ENCODE measurements around the gene CCNE1. TPM values are rescaled to one million over a fixed set of nuclear protein-coding genes. Genes with fewer than 3 reads are reported as not detected.

Gene CCNE1
- total RNA-seq, 1 donor from 2014 or later, result 2.5 TPM

DNA sequence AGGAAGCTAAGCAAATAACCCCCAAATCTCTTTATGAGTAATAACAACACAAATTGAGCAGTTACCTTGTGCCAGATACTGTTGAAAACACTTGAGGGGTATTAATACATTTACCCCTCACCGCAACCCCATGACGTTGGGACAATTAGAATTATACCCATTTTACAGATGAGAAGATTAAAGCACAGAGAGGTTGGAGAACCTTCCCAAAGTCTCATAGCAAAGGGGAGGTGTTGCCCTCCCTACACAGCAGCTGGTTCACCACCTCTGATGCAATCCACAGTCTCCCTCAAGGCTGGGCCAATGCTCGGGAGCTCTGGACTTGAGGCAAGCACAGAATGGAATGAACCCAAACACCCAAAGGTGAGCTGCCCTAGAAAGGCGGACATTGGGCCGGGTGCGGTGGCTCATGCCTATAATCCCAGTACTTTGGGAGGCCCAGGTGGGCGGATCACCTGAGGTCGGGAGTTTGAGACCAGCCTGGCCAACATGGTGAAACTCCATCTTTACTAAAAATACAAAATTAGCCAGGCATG, 3.9 kb upstream of the CCNE1 start:
- TF ChIP-seq, protein P1, sequence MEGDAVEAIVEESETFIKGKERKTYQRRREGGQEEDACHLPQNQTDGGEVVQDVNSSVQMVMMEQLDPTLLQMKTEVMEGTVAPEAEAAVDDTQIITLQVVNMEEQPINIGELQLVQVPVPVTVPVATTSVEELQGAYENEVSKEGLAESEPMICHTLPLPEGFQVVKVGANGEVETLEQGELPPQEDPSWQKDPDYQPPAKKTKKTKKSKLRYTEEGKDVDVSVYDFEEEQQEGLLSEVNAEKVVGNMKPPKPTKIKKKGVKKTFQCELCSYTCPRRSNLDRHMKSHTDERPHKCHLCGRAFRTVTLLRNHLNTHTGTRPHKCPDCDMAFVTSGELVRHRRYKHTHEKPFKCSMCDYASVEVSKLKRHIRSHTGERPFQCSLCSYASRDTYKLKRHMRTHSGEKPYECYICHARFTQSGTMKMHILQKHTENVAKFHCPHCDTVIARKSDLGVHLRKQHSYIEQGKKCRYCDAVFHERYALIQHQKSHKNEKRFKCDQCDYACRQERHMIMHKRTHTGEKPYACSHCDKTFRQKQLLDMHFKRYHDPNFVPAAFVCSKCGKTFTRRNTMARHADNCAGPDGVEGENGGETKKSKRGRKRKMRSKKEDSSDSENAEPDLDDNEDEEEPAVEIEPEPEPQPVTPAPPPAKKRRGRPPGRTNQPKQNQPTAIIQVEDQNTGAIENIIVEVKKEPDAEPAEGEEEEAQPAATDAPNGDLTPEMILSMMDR (IDR thresholded peaks at IDR 0.05; ENCODE audit: insufficient read depth, low read length, poor library complexity, severe bottlenecking), result no peak
- H3K36me3 ChIP-seq (ENCODE audit: control insufficient read depth, insufficient read depth, low read length), result no peaks in the 10 kb centered on the region
- DNase-seq (ENCODE audit: low read depth), result no peak
- H3K27me3 ChIP-seq (ENCODE audit: control insufficient read depth, insufficient read depth, low read length), result no peaks in the 10 kb centered on the region
- no peak overlapping the region for H3K4me3 ChIP-seq (ENCODE audit: low read depth, low read length)

DNA sequence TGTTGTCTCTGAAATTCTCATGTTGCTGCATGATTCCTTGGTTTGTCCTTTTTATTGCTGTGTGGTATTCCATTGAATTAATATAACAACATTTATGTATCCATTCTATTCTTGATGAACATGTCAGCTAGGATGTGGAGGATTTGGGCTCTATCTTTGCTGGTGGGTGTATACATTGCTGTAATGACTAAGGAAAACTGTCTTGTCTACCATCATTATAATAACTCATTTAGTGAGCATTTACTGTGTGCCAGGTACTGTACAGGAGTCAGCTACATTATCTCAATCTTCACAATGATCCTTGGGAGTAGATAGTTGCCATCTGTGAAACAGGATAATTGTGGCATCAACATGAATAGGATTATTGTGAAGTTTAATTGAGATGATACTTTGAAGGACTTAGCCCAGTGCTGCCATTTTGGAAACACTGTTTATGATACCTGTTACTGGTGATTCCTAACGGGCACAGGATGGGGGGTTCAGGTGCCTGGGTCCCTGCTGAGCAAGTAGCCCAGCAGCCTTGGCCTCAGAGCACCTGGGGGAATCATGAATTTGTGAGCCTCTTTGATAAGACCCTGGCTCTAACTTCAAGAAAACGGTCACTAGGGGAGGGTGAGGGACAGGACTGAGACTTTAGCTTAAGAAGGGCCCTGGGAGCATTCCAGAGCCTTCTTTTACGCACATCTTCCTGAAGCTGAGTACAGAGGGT, 1.8 kb upstream of the CCNE1 start:
- TF ChIP-seq, protein P1 (IDR thresholded peaks at IDR 0.05; ENCODE audit: insufficient read depth, low read length, poor library complexity, severe bottlenecking), result no peak
- H3K4me3 ChIP-seq (ENCODE audit: low read depth, low read length), result no peak overlapping the region
- no peaks in the 10 kb centered on the region for H3K27me3 ChIP-seq (ENCODE audit: control insufficient read depth, insufficient read depth, low read length)
- H3K36me3 ChIP-seq (ENCODE audit: control insufficient read depth, insufficient read depth, low read length), result no peaks in the 10 kb centered on the region
- no peak for DNase-seq (ENCODE audit: low read depth)

GRCh38 chr19:29810504-29810871, 1.3 kb upstream of the CCNE1 start:
- TF ChIP-seq, protein P1 (IDR thresholded peaks at IDR 0.05; ENCODE audit: insufficient read depth, low read length, poor library complexity, severe bottlenecking), result no peak
- Histone ChIP-seq H3K4me3 (ENCODE audit: low read depth, low read length) (no peak overlapping the region), H3K27me3 (ENCODE audit: control insufficient read depth, insufficient read depth, low read length) (no peaks in the 10 kb centered on the region), H3K36me3 (ENCODE audit: control insufficient read depth, insufficient read depth, low read length) (no peaks in the 10 kb centered on the region)
- no peak for DNase-seq (ENCODE audit: low read depth)

DNA sequence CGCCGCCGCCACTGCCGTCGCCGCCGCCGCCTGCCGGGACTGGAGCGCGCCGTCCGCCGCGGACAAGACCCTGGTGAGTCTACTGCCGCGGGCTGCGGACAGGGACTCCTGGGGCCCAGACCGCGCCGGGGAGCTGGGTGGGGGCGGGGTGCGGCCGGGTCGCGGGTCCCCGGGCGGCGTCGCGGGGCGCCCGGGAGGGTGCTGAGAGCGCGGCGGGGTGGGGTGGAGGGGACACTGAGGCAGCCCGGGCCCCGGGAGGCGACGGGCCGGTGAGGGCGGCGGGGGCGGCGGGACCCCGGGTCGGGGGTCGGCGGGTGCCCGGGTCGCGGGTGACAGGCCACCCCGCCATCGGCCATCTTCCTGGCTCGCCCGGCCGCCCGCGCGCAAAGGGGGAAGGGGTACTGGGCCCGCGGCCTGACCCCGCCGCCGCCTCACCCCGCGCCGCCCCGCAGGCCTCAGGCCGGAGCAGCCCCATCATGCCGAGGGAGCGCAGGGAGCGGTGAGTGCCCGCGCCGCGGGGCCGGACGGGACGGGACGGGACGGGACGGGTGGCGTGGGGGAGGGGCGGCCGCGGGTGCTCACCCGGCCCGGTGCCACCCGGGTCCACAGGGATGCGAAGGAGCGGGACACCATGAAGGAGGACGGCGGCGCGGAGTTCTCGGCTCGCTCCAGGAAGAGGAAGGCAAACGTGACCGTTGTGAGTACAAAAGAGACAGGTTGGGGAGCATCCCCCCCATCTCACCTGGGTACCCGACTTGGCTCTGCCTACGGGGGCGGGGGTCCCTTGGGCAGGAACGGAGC, 489 bp downstream of the CCNE1 start:
- TF ChIP-seq, protein P1 (IDR thresholded peaks at IDR 0.05; ENCODE audit: insufficient read depth, low read length, poor library complexity, severe bottlenecking), result no peak
- no peak for DNase-seq (ENCODE audit: low read depth)

DNA sequence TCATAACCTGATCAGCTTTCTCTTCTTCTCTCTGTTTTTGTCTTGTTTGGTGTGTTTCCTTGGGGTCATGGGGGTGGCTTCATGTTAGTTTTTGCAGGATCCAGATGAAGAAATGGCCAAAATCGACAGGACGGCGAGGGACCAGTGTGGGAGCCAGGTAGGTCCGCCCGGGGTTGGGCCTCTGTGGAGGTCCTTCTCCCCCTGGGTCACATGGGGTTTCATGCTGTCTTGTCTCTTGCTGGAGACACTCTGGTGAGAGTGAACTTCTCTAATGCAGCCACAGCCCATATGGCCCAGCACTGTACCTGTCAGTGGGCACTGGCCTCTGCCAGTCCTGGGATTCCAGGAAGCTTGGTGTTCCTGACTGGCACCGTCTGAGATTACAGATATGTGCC, 1.1 kb downstream of the CCNE1 start:
- no peak for DNase-seq (ENCODE audit: low read depth)
- H3K4me3 ChIP-seq (ENCODE audit: low read depth, low read length), result no peak overlapping the region

More for the DNA sequence above, 489 bp downstream of the CCNE1 start:
- H3K4me3 ChIP-seq (ENCODE audit: low read depth, low read length), result peak overlapping the region; percentile 45
- H3K27me3 ChIP-seq (ENCODE audit: control insufficient read depth, insufficient read depth, low read length), result no peaks in the 10 kb centered on the region
- no peaks in the 10 kb centered on the region for H3K36me3 ChIP-seq (ENCODE audit: control insufficient read depth, insufficient read depth, low read length)

More for the DNA sequence above, 1.1 kb downstream of the CCNE1 start:
- TF ChIP-seq, protein P1 (IDR thresholded peaks at IDR 0.05; ENCODE audit: insufficient read depth, low read length, poor library complexity, severe bottlenecking), result no peak
- Histone ChIP-seq H3K36me3 (ENCODE audit: control insufficient read depth, insufficient read depth, low read length) (no peaks in the 10 kb centered on the region), H3K27me3 (ENCODE audit: control insufficient read depth, insufficient read depth, low read length) (no peaks in the 10 kb centered on the region)

Data from kidney epithelial cell (primary cell).